HS-5 (cell line): Measurements from ENCODE around the gene CWF19L2.
"Not testable (repeated sequence)": the region's sequence is repeated elsewhere in the genome, so short reads cannot be mapped to it uniquely, and the experiment has no call there.

Source experiments
- DNase-seq: peaks from one replicate; pipeline ENCODE4 v3.0.0-alpha.2; 2012; ENCODE audit warnings: low read depth

Gene CWF19L2

DNA sequence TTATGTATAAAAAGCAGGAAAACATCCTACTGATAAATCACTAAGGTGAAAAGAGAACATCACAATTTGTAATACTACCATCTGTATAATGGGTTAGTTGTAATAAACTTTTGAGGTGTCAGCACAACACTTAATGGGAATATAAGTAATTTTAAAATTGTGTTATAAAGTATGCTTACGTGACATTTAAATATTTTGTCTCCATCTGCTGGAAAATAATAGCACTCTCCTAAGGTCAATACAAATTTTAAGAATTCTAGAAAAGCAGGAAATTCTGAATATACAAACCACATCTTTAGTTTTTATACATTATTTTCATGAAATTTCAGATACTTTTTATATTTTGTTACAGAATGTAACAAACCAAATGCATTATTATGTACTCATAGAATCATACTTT, 19.5 kb downstream of the CWF19L2 start:
- no peak for DNase-seq

DNA sequence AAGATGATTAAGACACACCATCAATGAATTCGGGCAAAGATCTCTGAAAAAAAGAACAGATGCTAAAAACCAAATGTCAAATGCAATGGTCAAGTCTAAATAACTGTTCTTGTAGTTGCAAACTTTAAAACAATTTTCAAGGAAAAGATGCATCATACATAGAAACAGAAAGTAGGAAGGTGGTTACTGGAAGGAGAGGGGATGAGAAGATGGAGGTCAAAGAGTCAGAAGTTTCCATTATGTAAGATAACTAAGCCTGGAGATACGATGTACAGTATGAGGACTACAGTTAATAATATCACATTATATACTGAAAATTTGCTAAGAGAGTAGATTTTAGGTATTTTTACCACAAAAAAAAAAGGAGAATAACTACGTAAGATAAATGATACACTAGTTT, 27.1 kb downstream of the CWF19L2 start:
- DNase-seq = no peak

DNA sequence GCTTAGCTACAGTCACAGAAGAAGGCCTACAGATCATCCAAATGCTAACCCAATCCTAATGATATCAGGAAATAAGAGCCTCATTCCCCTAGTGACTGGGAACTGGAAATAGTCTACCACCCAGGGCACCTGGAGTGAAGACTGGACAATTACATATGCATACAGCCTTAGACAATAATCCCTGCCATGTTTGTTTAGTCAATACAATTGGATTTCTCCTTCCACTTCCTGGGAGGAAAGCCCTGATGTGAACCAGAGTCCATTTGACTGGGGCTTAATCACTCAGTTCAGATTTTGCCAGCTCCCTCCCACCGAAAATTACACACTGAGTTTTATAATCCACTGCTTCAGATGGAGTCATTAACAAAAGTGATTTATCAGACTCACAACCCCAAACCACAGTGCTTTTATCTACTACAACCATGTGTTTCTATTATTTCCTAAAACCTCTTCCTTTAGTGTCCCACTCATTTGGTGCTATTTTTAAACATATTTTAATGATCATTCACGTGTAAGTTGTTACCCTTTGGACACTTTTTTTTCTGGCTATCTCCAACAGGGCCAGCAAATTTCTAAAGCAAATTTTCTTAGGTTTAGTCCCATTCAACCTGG, 29.9 kb downstream of the CWF19L2 start:
- no peak for DNase-seq

DNA sequence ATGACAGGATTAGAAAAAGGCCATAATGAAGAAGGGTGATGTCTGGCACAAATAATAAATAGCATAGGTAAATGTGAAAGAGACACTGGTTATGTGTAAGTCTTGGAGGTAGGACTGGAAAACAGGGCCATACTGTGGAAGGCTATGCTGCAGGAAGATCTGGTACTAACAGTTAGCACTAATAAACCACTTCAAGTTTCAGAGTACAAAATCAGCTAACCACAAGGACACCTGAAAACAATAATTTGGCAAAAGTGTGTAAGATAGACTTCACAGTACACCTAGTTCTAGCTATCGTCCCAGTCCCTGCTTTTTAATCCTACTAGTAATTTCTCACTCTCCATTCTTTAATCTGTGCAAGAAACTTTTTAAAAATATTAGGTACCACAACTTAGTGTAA, 44.3 kb downstream of the CWF19L2 start:
- DNase-seq = no peak

GRCh38 chr11:107408762-107409211, 48.8 kb downstream of the CWF19L2 start:
- DNase-seq = no peak

- no peak for DNase-seq
Measured at GRCh38 chr11:107405260-107405659, 52.4 kb downstream of the CWF19L2 start.

DNA sequence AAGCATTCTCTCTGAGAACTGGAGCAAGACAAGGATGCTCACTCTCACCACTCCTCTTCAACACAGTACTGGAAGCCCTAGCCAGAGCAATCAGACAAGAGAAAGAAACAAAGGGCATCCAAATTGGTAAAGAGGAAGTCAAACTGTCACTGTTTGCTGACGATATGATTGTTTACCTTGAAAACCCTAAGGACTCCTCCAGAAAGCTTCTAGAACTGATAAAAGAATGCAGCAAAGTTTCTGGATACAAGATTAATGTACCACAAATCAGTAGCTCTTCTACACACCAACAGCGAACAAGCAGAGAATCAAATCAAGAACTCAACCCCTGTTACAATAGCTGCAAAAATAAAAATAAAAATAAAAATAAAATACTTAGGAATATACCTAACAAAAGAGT, 56.5 kb downstream of the CWF19L2 start:
- DNase-seq = not testable (repeated sequence)

DNA sequence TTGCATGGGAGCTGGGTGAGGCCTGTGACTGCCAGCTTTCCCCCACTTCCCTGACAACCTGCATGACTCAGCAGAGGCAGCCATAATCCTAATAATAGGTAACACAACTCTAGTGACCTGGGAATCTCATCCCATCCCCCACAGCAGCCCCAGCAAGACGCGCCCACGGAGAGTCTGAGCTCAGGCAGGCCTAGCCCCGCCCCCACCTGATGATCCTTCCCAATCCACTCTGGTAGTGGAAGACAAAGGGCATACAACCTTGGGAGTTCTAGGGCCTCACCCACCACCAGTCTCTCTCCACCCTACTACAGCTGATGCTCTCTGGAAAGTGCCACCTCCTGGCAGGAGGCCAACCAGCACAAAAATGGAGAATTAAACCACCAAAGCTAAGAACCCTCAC, 60.3 kb downstream of the CWF19L2 start:
- DNase-seq = no peak

GRCh38 chr11:107392611-107393010, 65.0 kb downstream of the CWF19L2 start:
- DNase-seq = no peak

DNA sequence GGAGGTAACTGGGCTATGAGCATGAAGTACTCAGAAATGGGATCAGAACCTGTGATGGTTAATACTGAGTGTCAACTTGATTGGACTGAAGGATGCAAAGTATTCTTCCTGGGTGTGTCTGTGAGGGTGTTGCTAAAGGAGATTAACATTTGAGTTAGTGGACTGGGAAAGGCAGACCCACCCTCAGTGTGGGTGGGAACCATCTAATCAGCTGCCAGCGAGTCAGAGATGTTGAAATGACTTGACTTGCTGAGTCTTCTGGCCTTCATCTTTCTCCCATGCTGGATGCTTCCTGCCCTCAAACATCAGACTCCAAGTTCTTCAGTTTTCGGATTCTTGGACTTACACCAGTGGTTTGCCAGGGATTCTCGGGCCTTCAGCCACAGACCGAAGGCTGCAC, 66.9 kb downstream of the CWF19L2 start:
- DNase-seq = not testable (repeated sequence)

GRCh38 chr11:107387666-107388065, 70.0 kb downstream of the CWF19L2 start:
- DNase-seq = no peak

- DNase-seq = peak; percentile 2
Measured at GRCh38 chr11:107385361-107385981, 72.2 kb downstream of the CWF19L2 start.

GRCh38 chr11:107384144-107384852, 73.3 kb downstream of the CWF19L2 start:
- DNase-seq = no peak

DNA sequence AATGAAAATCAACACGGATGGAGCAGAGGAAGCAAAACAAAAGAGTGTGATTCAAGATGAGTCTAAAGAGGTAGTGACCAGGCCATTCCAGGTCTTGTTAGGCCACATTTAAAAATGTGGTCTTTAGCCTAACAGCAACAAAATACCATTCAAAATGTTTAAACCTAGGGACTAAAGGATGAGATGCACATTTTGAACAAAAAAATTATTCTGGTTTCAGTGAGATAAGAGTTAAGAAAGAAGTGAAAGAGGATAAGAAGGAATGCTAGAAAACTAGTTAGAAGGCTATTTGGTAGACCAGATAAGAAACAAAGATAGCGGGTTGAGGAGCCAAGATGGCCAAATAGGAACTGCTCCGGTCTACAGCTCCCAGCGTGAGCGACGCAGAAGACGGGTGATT, 85.2 kb downstream of the CWF19L2 start:
- DNase-seq = no peak

DNA sequence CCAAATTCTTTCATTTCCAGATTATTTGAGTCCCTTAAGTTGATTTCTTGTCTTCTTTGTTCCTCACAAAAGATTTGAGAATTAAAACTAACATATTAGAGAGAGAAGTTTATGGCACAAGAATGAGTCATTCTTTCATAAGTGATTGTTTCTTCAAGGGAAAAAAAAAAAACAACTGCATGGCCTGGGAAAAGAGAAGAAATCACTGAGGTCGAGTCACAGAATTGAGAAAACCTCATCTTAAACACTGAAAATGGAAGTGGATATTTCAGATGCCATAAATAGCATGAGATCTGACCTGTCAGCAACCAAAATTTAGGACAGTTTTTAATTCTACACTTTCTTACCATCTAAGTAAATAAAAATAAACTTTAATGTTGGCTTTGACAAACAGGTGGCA, 87.2 kb downstream of the CWF19L2 start:
- DNase-seq = no peak

- DNase-seq = no peak
Measured at GRCh38 chr11:107359701-107360100, 97.9 kb downstream of the CWF19L2 start.

- no peak for DNase-seq
Measured at GRCh38 chr11:107357877-107358276, 99.7 kb downstream of the CWF19L2 start.

- no peak for DNase-seq
Measured at GRCh38 chr11:107354780-107355179, 102.8 kb downstream of the CWF19L2 start.

DNA sequence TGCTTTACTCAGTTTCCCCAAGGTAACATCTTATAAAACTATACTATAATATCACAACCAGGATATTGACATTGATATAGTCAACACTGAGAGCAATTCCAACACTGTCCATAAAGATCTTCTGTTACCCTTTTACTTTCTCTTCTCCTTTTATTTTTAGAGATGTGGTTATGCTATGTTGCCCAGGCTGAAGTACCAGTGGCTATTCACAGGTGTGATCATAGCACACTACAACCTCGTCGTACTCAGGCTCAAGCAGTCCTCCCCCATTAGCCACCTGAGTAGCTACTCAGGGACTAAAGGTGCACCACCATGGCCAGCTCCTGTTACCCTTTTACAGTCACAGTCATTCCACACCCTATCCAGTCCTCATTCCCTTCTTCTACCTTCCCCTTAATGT, 119.7 kb downstream of the CWF19L2 start:
- no peak for DNase-seq

GRCh38 chr11:107331728-107332127, 125.9 kb downstream of the CWF19L2 start:
- no peak for DNase-seq

- no peak for DNase-seq
Measured at GRCh38 chr11:107329164-107329563, 128.5 kb downstream of the CWF19L2 start.

GRCh38 chr11:107316426-107316825, 141.2 kb downstream of the CWF19L2 start:
- DNase-seq = no peak

- DNase-seq = no peak
Measured at GRCh38 chr11:107307991-107308390, 149.6 kb downstream of the CWF19L2 start.
